PFSK-1 (cell line): ENCODE data around the gene PHACTR3.

Experiments used
- FOXP2 ChIP-seq: optimal IDR thresholded peaks from 2 replicates; pipeline ENCODE3; 2011; ENCODE audit warnings: borderline replicate concordance, control low read depth, inconsistent platforms; ENCODE audit not compliant: insufficient read depth; ENCODE audit errors: extremely low read length, extremely low read depth
- POLR2AphosphoS5 ChIP-seq: IDR thresholded peaks from 2 replicates; pipeline ENCODE4 v1.6.1; 2012; ENCODE audit warnings: low read depth, mild to moderate bottlenecking, control low read depth, low read length, moderate library complexity
- SIN3A ChIP-seq: IDR thresholded peaks from 2 replicates; pipeline ENCODE4 v1.6.1; 2012; ENCODE audit warnings: mild to moderate bottlenecking, low read length, moderate library complexity, borderline replicate concordance; ENCODE audit not compliant: insufficient read depth
- TAF1 ChIP-seq: IDR thresholded peaks from 2 replicates; pipeline ENCODE4 v1.6.1; 2012; ENCODE audit warnings: low read length, control low read depth, borderline replicate concordance; ENCODE audit not compliant: insufficient read depth

GRCh38 chr20:59787538-59787890 is 183.2 kb downstream of the PHACTR3 start:
- TF ChIP-seq TAF1 = no peak
- TF ChIP-seq FOXP2 = no peak
- TF ChIP-seq POLR2AphosphoS5 = no peak
- TF ChIP-seq SIN3A = no peak
